ENCODE data around the gene RPN2. TPM values are rescaled to one million over a fixed set of nuclear protein-coding genes. Genes with fewer than 3 reads are reported as not detected.

The RPN2 gene
- polyA plus RNA-seq, 1 of the 3 experiments (the other 2 are of a cell fraction): 420 TPM

DNA sequence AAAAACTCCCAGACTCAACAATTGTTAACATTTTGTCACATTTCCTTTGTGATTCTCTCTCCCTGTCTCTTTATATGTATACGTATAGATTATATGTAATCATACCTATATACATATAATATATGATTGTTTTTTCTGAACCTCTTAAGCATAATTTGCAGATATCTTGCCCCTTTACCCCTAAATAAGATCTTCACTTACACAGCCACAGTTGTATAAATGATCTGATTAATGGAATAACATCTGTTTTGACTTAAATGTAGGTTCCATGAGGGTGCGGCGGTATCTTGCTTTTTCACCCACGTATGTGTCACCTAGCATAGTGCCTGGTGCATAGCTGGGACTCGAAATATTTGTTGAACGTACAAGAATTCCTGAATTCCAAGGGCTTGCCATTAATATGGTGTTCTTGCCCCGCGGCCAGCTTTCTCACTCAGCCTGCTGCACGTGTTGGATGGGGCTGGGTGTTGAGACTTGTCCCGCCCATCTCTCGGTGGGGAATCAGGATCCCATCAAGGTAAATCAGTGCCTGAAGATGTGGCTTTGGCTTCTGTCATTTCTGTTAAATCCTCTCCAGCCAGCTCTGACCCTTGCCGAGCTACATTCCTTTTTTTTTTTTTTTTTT lies 99.9 kb downstream of the RPN2 start:
- WGBS (ENCODE audit: low lambda C conversion rate): 82% methylated on average over 12 of the region's 12 CpGs
- Histone ChIP-seq H2AFZ (ENCODE audit: low read depth) (no peak overlapping the region), H3K9me2 (no peaks in the 10 kb centered on the region), H3K36me3 (replicated peaks in 1 of 2; ENCODE audit: control insufficient read depth in 1 of 2, insufficient read depth in 2 of 2, low read length in 1 of 2) (no peaks in the 10 kb centered on the region), H3K4me2 (no peak overlapping the region), H3F3A (replicated peaks; ENCODE audit: insufficient read depth) (no peaks in the 10 kb centered on the region), H3K4me1 (ENCODE audit: control insufficient read depth in 1 of 2, insufficient read depth in 2 of 2, low read depth in 1 of 2, low read length in 1 of 2) (peaks cover 0 to 32% of the 10 kb centered on the region in 2 experiments; a peak in 1 of 4 replicates), H3K27me3 (ENCODE audit: insufficient read depth) (no peaks in the 10 kb centered on the region), H3K4me3 (ENCODE audit: low read depth in 2 of 2, low read length in 1 of 2) (no peak overlapping the region), H3K27ac (ENCODE audit: low read depth in 2 of 2, low read length in 1 of 2) (no peak overlapping the region; a peak in 1 of 4 replicates), H4K20me1 (ENCODE audit: insufficient read depth) (no peaks in the 10 kb centered on the region), H3K9me3 (no peaks in the 10 kb centered on the region), H3K79me2 (ENCODE audit: insufficient read depth) (no peaks in the 10 kb centered on the region), H3K9ac (no peak overlapping the region)
- POLR2A ChIA-PET: interaction anchor here (0.6 to 1.9 kb wide), 2 partner anchors 10 to 25 kb away, joined by 3 to 9 read pairs; partner anchors contain the start of gene MANBAL
- CTCF ChIA-PET: interaction anchor here (0.7 to 1.2 kb wide), 4 partner anchors 12 to 471 kb away, joined by 3 to 4 read pairs (median 3); no protein-coding TSS in a partner anchor
- no peak for DNase-seq
- TF ChIP-seq ELF1 (IDR thresholded peaks at IDR 0.05) (no peak), RCOR1 (IDR thresholded peaks at IDR 0.05; ENCODE audit: low read length) (0 out of 2 replicates have a peak, but pooled peaks have one; percentile 12)

DNA sequence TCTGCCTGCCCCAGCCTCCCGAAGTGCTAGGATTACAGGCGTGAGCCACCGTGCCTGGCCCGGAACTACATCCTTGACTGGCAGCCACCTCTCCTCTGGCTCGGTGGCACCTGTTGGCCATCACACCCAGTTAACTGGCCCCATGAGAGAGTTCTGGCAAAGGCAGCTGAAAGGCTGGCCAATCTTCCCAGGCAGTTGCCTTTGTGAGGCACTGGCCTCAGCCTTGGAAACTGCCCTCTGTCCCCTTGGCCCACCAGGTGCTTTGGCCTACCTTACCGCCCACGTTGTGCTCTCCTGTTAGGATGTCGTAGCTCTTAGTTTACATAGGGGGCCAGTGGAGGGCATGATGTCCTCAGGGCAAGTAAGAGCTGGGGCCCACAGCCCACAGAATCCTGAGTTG lies 100.7 kb downstream of the RPN2 start:
- DNase-seq: no peak
- POLR2A ChIA-PET: interaction anchor here (1.9 kb wide), 1 partner anchor 10 kb away, joined by 9 read pairs; the partner anchor contains the start of gene MANBAL
- peak overlapping the region in 1 of 2 experiments; percentile 41; a peak in 1 of 4 replicates for H3K27ac ChIP-seq (ENCODE audit: low read depth in 2 of 2, low read length in 1 of 2)

More for the DNA sequence above, 100.7 kb downstream of the RPN2 start:
- Histone ChIP-seq H3K79me2 (ENCODE audit: insufficient read depth) (no peaks in the 10 kb centered on the region), H3K9me3 (no peaks in the 10 kb centered on the region), H3F3A (replicated peaks; ENCODE audit: insufficient read depth) (no peaks in the 10 kb centered on the region), H3K4me3 (ENCODE audit: low read depth in 2 of 2, low read length in 1 of 2) (no peak overlapping the region), H3K4me2 (no peak overlapping the region), H4K20me1 (ENCODE audit: insufficient read depth) (no peaks in the 10 kb centered on the region), H3K36me3 (replicated peaks in 1 of 2; ENCODE audit: control insufficient read depth in 1 of 2, insufficient read depth in 2 of 2, low read length in 1 of 2) (no peaks in the 10 kb centered on the region), H3K4me1 (ENCODE audit: control insufficient read depth in 1 of 2, insufficient read depth in 2 of 2, low read depth in 1 of 2, low read length in 1 of 2) (peaks cover 0 to 32% of the 10 kb centered on the region in 2 experiments; a peak in 1 of 4 replicates), H2AFZ (ENCODE audit: low read depth) (no peak overlapping the region), H3K27me3 (ENCODE audit: insufficient read depth) (no peaks in the 10 kb centered on the region), H3K9ac (no peak overlapping the region), H3K9me2 (no peaks in the 10 kb centered on the region)
- CTCF ChIA-PET: interaction anchor here (1.0 to 1.2 kb wide), 4 partner anchors 12 to 284 kb away, joined by 3 to 4 read pairs (median 4); no protein-coding TSS in a partner anchor
- no peak for TF ChIP-seq FOXJ3 (CRISPR knock-in tag; IDR thresholded peaks at IDR 0.05)
- no peak for TF ChIP-seq MEF2A (IDR thresholded peaks at IDR 0.05; ENCODE audit: borderline replicate concordance, low read depth)
- no peak for TF ChIP-seq TCF12 (IDR thresholded peaks at IDR 0.05)
- no peak for TF ChIP-seq YY1 (IDR thresholded peaks at IDR 0.05; ENCODE audit: low read depth)
- TF ChIP-seq RFX5 (IDR thresholded peaks at IDR 0.05; ENCODE audit: low read length): no peak
- TF ChIP-seq, protein P1, sequence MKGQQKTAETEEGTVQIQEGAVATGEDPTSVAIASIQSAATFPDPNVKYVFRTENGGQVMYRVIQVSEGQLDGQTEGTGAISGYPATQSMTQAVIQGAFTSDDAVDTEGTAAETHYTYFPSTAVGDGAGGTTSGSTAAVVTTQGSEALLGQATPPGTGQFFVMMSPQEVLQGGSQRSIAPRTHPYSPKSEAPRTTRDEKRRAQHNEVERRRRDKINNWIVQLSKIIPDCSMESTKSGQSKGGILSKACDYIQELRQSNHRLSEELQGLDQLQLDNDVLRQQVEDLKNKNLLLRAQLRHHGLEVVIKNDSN (IDR thresholded peaks at IDR 0.05; ENCODE audit: borderline replicate concordance, low read depth): no peak
- no peak for TF ChIP-seq RAD21 (IDR thresholded peaks at IDR 0.05; ENCODE audit: low read length)
- no peak for TF ChIP-seq SMC3 (IDR thresholded peaks at IDR 0.05; ENCODE audit: low read depth, low read length)
- TF ChIP-seq FOSL2 (IDR thresholded peaks at IDR 0.05; ENCODE audit: borderline replicate concordance, low read depth): no peak
- TF ChIP-seq EZH2phosphoT487 (IDR thresholded peaks at IDR 0.05; ENCODE audit: borderline replicate concordance, low read depth): no peak
- TF ChIP-seq SIN3A (IDR thresholded peaks at IDR 0.05; ENCODE audit: borderline replicate concordance, low read depth, low read length): no peak
- TF ChIP-seq ELF1 (IDR thresholded peaks at IDR 0.05): no peak
- TF ChIP-seq JUND (IDR thresholded peaks at IDR 0.05): no peak
- TF ChIP-seq RCOR1 (IDR thresholded peaks at IDR 0.05; ENCODE audit: low read length): no peak
- TF ChIP-seq TEAD4 (IDR thresholded peaks at IDR 0.05; ENCODE audit: borderline replicate concordance, insufficient read depth): no peak
- no peak for TF ChIP-seq GABPA (IDR thresholded peaks at IDR 0.05; ENCODE audit: low read depth)
- TF ChIP-seq, protein P2, sequence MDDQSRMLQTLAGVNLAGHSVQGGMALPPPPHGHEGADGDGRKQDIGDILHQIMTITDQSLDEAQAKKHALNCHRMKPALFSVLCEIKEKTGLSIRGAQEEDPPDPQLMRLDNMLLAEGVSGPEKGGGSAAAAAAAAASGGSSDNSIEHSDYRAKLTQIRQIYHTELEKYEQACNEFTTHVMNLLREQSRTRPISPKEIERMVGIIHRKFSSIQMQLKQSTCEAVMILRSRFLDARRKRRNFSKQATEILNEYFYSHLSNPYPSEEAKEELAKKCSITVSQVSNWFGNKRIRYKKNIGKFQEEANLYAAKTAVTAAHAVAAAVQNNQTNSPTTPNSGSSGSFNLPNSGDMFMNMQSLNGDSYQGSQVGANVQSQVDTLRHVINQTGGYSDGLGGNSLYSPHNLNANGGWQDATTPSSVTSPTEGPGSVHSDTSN (IDR thresholded peaks at IDR 0.05): no peak
- no peak for TF ChIP-seq EP300 (IDR thresholded peaks at IDR 0.05; ENCODE audit: borderline replicate concordance in 1 of 2, low read depth in 1 of 2, low read length in 1 of 2)
- 40% methylated on average over 2 of the region's 8 CpGs for WGBS (ENCODE audit: low lambda C conversion rate)
